Lung (tissue), 12 donors: Measurements from ENCODE around the gene NECTIN4. TPM values are rescaled to one million over a fixed set of nuclear protein-coding genes. Genes with fewer than 3 reads are reported as not detected.

Source experiments
- ATAC-seq: fragments of 200-7000 bp; cut with Tn5 transposase; one replicate; pipeline ENCODE4 v1.9.1; 2020; ENCODE audit warnings: moderate number of reproducible peaks; ENCODE audit not compliant: insufficient read depth, low FRiP score
- DNase-seq, 3 donors: peaks; one replicate each; pipeline ENCODE4 v3.0.0-alpha.2; 2013 to 2017
- H3K27ac ChIP-seq, 2 donors: one replicate each; pipeline ENCODE4 v1.5.1; 2013; ENCODE audit warnings: mild to moderate bottlenecking in 2 of 2, moderate library complexity in 2 of 2, control low read depth in 1 of 2, inconsistent platforms in 1 of 2, low read depth in 1 of 2, low read length in 1 of 2
- H3K27me3 ChIP-seq, 3 donors: one replicate each; pipeline ENCODE4 v1.5.1; 2013; ENCODE audit warnings: low read length in 2 of 3; ENCODE audit not compliant: control insufficient read depth in 3 of 3, insufficient read depth in 3 of 3
- H3K36me3 ChIP-seq, 4 donors: one replicate each; pipeline ENCODE4 v1.5.1; 2013; ENCODE audit warnings: low read length in 4 of 4, mild to moderate bottlenecking in 1 of 4, moderate library complexity in 1 of 4; ENCODE audit not compliant: control insufficient read depth in 4 of 4, insufficient read depth in 4 of 4
- H3K4me1 ChIP-seq, 5 donors: one replicate each; pipeline ENCODE4 v1.5.1; 2013; ENCODE audit warnings: low read length in 5 of 5, mild to moderate bottlenecking in 2 of 5, moderate library complexity in 1 of 5; ENCODE audit not compliant: control insufficient read depth in 5 of 5, insufficient read depth in 5 of 5
- H3K4me3 ChIP-seq: one replicate; pipeline ENCODE4 v1.5.1; 2013; ENCODE audit warnings: mild to moderate bottlenecking, control low read depth, moderate library complexity
- H3K9ac ChIP-seq, 2 donors: one replicate each; pipeline ENCODE4 v1.5.1; 2013; ENCODE audit warnings: low read length in 2 of 2, control low read depth in 1 of 2; ENCODE audit not compliant: insufficient read depth in 1 of 2
- H3K9me3 ChIP-seq, 4 donors: one replicate each; pipeline ENCODE4 v1.5.1; 2013; ENCODE audit warnings: low read length in 3 of 4, mild to moderate bottlenecking in 1 of 4, moderate library complexity in 1 of 4; ENCODE audit not compliant: control insufficient read depth in 4 of 4, insufficient read depth in 3 of 4
- CTCF ChIP-seq: IDR thresholded peaks from 2 replicates; pipeline ENCODE4 v1.5.1; 2012; ENCODE audit warnings: mild to moderate bottlenecking; ENCODE audit errors: control extremely low read depth, extremely low read depth
- WGBS, 2 donors: extraction: QIAGEN DNeasy Blood & Tissue Kit; methylation state at CpG; one replicate each; pipeline ENCODE4 v1.1.7; 2013; 5-methylcytosine and 5-hydroxymethylcytosine counted together
- polyA plus RNA-seq, 2 donors: library from polyadenylated mRNA; stranded (reverse); fragments of 200-250 nt; gene quantifications; one replicate each; pipeline ENCODE4 v1.2.1, GENCODE V29; 2013
- total RNA-seq, 2 donors: library from RNA; depleted of rRNA in 1 of 2; stranded (reverse); fragments of >200 nt in 1 of 2; gene quantifications; one replicate each; pipeline ENCODE4 v1.2.1, GENCODE V29; 2014 to 2021
- donor health status: control.
- donor health status: control.
- donor health status: Bipolar disorder and iron deficiency.
- donor health status: healthy.
- donor health status: DM: yes; HTN: yes; CAD: no.

The NECTIN4 gene
- total and polyA plus RNA-seq, 4 donors, result 6.2 to 12.5 (median 9.9) TPM

DNA sequence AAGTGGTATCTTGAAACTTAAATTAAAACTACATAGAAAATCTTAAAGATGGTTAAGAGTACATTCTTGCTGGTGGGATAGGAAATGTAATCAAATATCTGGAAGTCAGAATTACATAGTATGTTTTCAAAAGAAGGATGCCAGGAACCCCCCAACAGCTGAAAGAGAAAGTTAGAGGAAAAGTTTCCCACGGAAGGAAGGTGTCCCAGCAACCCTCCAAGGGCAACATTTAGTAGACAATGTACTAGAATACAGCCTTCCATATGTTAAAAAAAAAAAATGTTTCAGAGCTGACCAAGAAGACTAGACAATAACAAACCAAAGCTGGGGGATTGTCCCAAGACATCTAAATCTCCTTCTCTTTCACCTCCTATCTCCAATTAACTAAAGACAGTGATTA is 40.9 kb upstream of the NECTIN4 start:
- ATAC-seq, result no peak
- H3K9ac ChIP-seq, result peak overlapping the region in 1 of 2 donors; percentile 13
- 41 to 71% methylated on average over 1 of the region's 1 CpG for WGBS, 2 donors
- H3K4me3 ChIP-seq, result no peak overlapping the region
- no peaks in the 10 kb centered on the region for H3K27me3 ChIP-seq
- no peak for TF ChIP-seq CTCF
- DNase-seq, result no peak
- no peaks in the 10 kb centered on the region for H3K9me3 ChIP-seq
- H3K4me1 ChIP-seq, result peaks cover 9 to 29% (median 19%) of the 10 kb centered on the region in 5 donors
- H3K27ac ChIP-seq, result no peak overlapping the region
- peaks cover 13 to 37% (median 21%) of the 10 kb centered on the region in 4 donors for H3K36me3 ChIP-seq

GRCh38 chr1:161128591-161129420 is 39.4 kb upstream of the NECTIN4 start:
- TF ChIP-seq CTCF, result no peak
- 92 to 94% methylated on average over 4 of the region's 4 CpGs for WGBS, 2 donors
- Histone ChIP-seq H3K4me3 (no peak overlapping the region), H3K27me3 (no peaks in the 10 kb centered on the region), H3K9me3 (no peaks in the 10 kb centered on the region), H3K36me3 (peaks cover 13 to 43% (median 27%) of the 10 kb centered on the region in 4 donors), H3K4me1 (peaks cover 6 to 29% (median 16%) of the 10 kb centered on the region in 5 donors), H3K9ac (no peak overlapping the region), H3K27ac (no peak overlapping the region)
- ATAC-seq (no peak), DNase-seq (no peak)

DNA sequence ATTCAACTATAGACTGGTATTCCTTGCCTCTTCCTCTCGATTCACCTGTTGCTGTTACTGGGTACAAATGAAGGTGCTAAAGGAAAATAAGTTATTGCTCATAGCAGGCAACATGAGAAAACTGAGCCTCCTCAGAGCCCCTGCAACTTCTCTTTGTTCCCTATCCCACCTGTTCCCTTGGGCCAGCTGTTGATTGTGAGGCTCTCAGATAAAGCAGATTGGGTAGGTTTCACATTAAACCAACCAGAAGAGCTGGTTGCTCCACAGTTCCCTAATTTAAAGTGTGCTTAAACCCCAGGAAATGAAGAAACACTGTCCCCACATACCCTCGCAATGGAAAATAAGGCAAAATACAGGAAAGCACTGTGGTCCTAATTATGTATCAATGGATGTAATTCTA is 38.3 kb upstream of the NECTIN4 start:
- no peak overlapping the region for H3K4me3 ChIP-seq
- H3K9ac ChIP-seq, result peak overlapping the region in 1 of 2 donors; percentile 2
- TF ChIP-seq CTCF, result no peak
- H3K27me3 ChIP-seq, result no peaks in the 10 kb centered on the region
- peaks cover 2 to 22% (median 12%) of the 10 kb centered on the region in 5 donors for H3K4me1 ChIP-seq
- no peaks in the 10 kb centered on the region for H3K9me3 ChIP-seq
- DNase-seq (no peak), ATAC-seq (no peak)
- WGBS, 2 donors, result 52 to 69% methylated on average over 2 of the region's 2 CpGs
- H3K36me3 ChIP-seq, result peaks cover 18 to 52% (median 31%) of the 10 kb centered on the region in 4 donors
- no peak overlapping the region for H3K27ac ChIP-seq
